K562 (cell line): ENCODE data around the gene FOXJ3. TPM values are rescaled to one million over a fixed set of nuclear protein-coding genes. Genes with fewer than 3 reads are reported as not detected.

Experiments used
- BRCA1 ChIP-seq, 2 experiments: fragments of 450-650 bp in 1 of 2; sonication (generic) in 1 of 2; formaldehyde crosslinking in 1 of 2; IDR thresholded peaks; 2 replicates each; pipeline versions ENCODE4 v1.5.0 to v1.6.1; 2017 to 2020; ENCODE audit warnings: mild to moderate bottlenecking in 1 of 2, missing genetic modification reagents in 1 of 2
- CCNT2 ChIP-seq: IDR thresholded peaks from 2 replicates; pipeline ENCODE4 v1.6.1; 2011; ENCODE audit warnings: borderline replicate concordance, low read depth, mild to moderate bottlenecking, moderate library complexity, mixed read lengths, low read length; ENCODE audit not compliant: insufficient read length; ENCODE audit errors: extremely low read depth
- CEBPZ ChIP-seq: fragments of 150-350 bp; IDR thresholded peaks from 2 replicates; pipeline ENCODE4 v1.6.1; 2014; ENCODE audit warnings: low read depth, mild to moderate bottlenecking, low read length, borderline replicate concordance
- ELF4 ChIP-seq: fragments of 450-650 bp; formaldehyde crosslinking; IDR thresholded peaks from 2 replicates; pipeline ENCODE4 v1.4.0; 2022; ENCODE audit warnings: missing genetic modification characterization
- MED1 ChIP-seq: sonication (generic); formaldehyde crosslinking; IDR thresholded peaks from 2 replicates; pipeline ENCODE4 v1.8.1; 2023; ENCODE audit warnings: missing genetic modification reagents, borderline replicate concordance
- PHF21A ChIP-seq: fragments of 450-650 bp; IDR thresholded peaks from 2 replicates; pipeline ENCODE4 v1.6.1; 2017; ENCODE audit warnings: low read depth, borderline replicate concordance
- PHTF2 ChIP-seq: fragments of 250-450 bp; sonication (Bioruptor Pico); IDR thresholded peaks from 2 replicates; pipeline ENCODE4 v1.5.0; 2021; ENCODE audit warnings: mild to moderate bottlenecking
- POLR2AphosphoS5 ChIP-seq: IDR thresholded peaks from 2 replicates; pipeline ENCODE4 v1.6.1; 2011; ENCODE audit warnings: mild to moderate bottlenecking, low read depth, low read length, moderate library complexity; ENCODE audit not compliant: control insufficient read depth, insufficient read depth
- RBFOX2 ChIP-seq: fragments of 200-400 bp; formaldehyde crosslinking; IDR thresholded peaks from 2 replicates; pipeline ENCODE4 v1.6.1; 2017; ENCODE audit warnings: low read depth, mild to moderate bottlenecking, low read length, moderate library complexity
- TBL1XR1 ChIP-seq, 2 experiments: IDR thresholded peaks; 2 replicates each; pipeline ENCODE4 v1.6.1; 2012; ENCODE audit warnings: improper control_type of control experiment in 2 of 2, low read length in 2 of 2, mild to moderate bottlenecking in 1 of 2
- TEAD4 ChIP-seq, 2 experiments: sonication (generic) in 1 of 2; formaldehyde crosslinking in 1 of 2; IDR thresholded peaks; 2 replicates each; pipeline versions ENCODE4 v1.6.1 to v1.8.0; 2012 to 2022; ENCODE audit warnings: borderline replicate concordance in 1 of 2, inconsistent platforms in 1 of 2, low read length in 1 of 2, mild to moderate bottlenecking in 1 of 2, missing genetic modification reagents in 1 of 2
- TFAP4 ChIP-seq: sonication (generic); formaldehyde crosslinking; IDR thresholded peaks from 2 replicates; pipeline ENCODE4 v1.8.0; 2022; ENCODE audit warnings: missing genetic modification reagents, mild to moderate bottlenecking, moderate library complexity, borderline replicate concordance
- USF1 ChIP-seq: sonication (generic); formaldehyde crosslinking; IDR thresholded peaks from 2 replicates; pipeline ENCODE4 v1.9.0; 2022; ENCODE audit warnings: mild to moderate bottlenecking, missing genetic modification reagents
- ZC3H8 ChIP-seq: fragments of 450-650 bp; IDR thresholded peaks from 2 replicates; pipeline ENCODE4 v1.6.1; 2017
- ZFP36 ChIP-seq: fragments of 150-350 bp; IDR thresholded peaks from 2 replicates; pipeline ENCODE4 v1.6.1; 2018; ENCODE audit warnings: low read length, low read depth; ENCODE audit not compliant: partially characterized antibody
- ZNF263 ChIP-seq: sonication (generic); formaldehyde crosslinking; IDR thresholded peaks from 2 replicates; pipeline ENCODE4 v1.8.0; 2022; ENCODE audit warnings: mild to moderate bottlenecking, missing genetic modification reagents, borderline replicate concordance
- ZNF668 ChIP-seq: fragments of 250-450 bp; sonication (Bioruptor Pico); IDR thresholded peaks from 2 replicates; pipeline ENCODE4 v1.8.0; 2022; ENCODE audit warnings: mild to moderate bottlenecking, inconsistent platforms
- polyA plus RNA-seq, 8 experiments: library from polyadenylated mRNA; depleted of rRNA in 4 of 8; stranded (reverse) in 5 of 8; unstranded in 3 of 8; fragments of >200 nt; fragmentation: Nextera tagmentation in 2 of 8; fragmentation: Illumina TruSeq in 1 of 8; extraction: Ambion mirVana in 2 of 8; extraction: Trizol in 1 of 8; gene quantifications; 2 replicates each; pipeline versions ENCODE4 v1.2.1 to v1.2.3, GENCODE V29; 2011 to 2014; ENCODE audit warnings: inconsistent platforms in 1 of 8, missing spikeins in 1 of 8
- total RNA-seq, 7 experiments: library from RNA; depleted of rRNA in 6 of 7; stranded (reverse); fragments of >200 nt in 6 of 7; fragmentation: Illumina TruSeq in 2 of 7; extraction: Trizol in 2 of 7; gene quantifications; 2 replicates each; pipeline versions ENCODE4 v1.2.1 to v1.2.3, GENCODE V29; 2011 to 2021; ENCODE audit warnings: low replicate concordance in 1 of 7

FOXJ3 gene
- total and polyA plus RNA-seq, 9 of the 15 experiments (the other 6 are each of a cell fraction or from before 2014, with no cell fraction given), result 8.7 to 35.3 (median 23.4) TPM

- TF ChIP-seq TEAD4 (IDR thresholded peaks at IDR 0.05; ENCODE audit: low read length), result peak; percentile 59
- TF ChIP-seq TEAD4 (CRISPR knock-in tag; IDR thresholded peaks at IDR 0.05; ENCODE audit: borderline replicate concordance), result no peak
- TF ChIP-seq MED1, result peak; percentile 83; the same call in 1 of the 2 replicates
- TF ChIP-seq CCNT2, result peak; percentile 89
- peak; percentile 46; the same call in 1 of the 2 replicates for TF ChIP-seq ZNF263
- peak; percentile 28; the same call in 1 of the 2 replicates for TF ChIP-seq USF1 (CRISPR knock-in tag)
- peak; percentile 64 for TF ChIP-seq TFAP4
- TF ChIP-seq BRCA1 (IDR thresholded peaks at IDR 0.05), result no peak
- peak; percentile 93; the same call in 1 of the 2 replicates for TF ChIP-seq BRCA1 (CRISPR knock-in tag; IDR thresholded peaks at IDR 0.05)
- no peak for TF ChIP-seq PHTF2 (CRISPR knock-in tag)
- TF ChIP-seq PHF21A, result no peak
- no peak; the same call in 1 of the 2 replicates for TF ChIP-seq ELF4 (CRISPR knock-in tag)
- TF ChIP-seq POLR2AphosphoS5, result peak; percentile 86
- TF ChIP-seq CEBPZ, result no peak
- peak; percentile 88 for TF ChIP-seq RBFOX2
- TF ChIP-seq TBL1XR1 (IDR thresholded peaks at IDR 0.05; ENCODE audit: low read length in 2 of 2), result peak; percentile 57 to 82; a peak in 3 of 4 replicates
- 0 out of 2 replicates have a peak, but pooled peaks have one; percentile 24 for TF ChIP-seq ZC3H8
- TF ChIP-seq ZNF668 (CRISPR knock-in tag), result no peak
- TF ChIP-seq ZFP36, result peak; percentile 28
Observed at GRCh38 chr1:42335050-42335808, at the start of gene FOXJ3 (continued).
